DND-41 (cell line): ENCODE results near the gene CLIC6.
A peak's percentile ranks its signal among the peaks of the same experiment; 100 is the strongest.

Source experiments
- ATAC-seq: fragments of 200-7000 bp; cut with Tn5 transposase; 3 replicates; pipeline ENCODE4 v1.9.1; 2021; ENCODE audit warnings: low read depth; ENCODE audit not compliant: insufficient read depth
- DNase-seq: peaks from one replicate; pipeline ENCODE4 v3.0.0-alpha.2; 2020
- H2AFZ ChIP-seq: 2 replicates; pipeline ENCODE4 v1.6.0; 2012; ENCODE audit warnings: low read depth, low read length
- H3K27ac ChIP-seq: 2 replicates; pipeline ENCODE4 v1.5.1; 2012; ENCODE audit warnings: low read length, inconsistent platforms
- H3K27me3 ChIP-seq: fragments of 200-600 bp; sonication (generic); 2 replicates; pipeline ENCODE4 v1.6.0; 2012; ENCODE audit warnings: low read length, mild to moderate bottlenecking, inconsistent platforms; ENCODE audit not compliant: insufficient read depth, poor library complexity
- H3K36me3 ChIP-seq: 2 replicates; pipeline ENCODE4 v1.5.1; 2012; ENCODE audit warnings: low read length, inconsistent platforms; ENCODE audit not compliant: insufficient read depth
- H3K4me1 ChIP-seq: 2 replicates; pipeline ENCODE4 v1.5.1; 2012; ENCODE audit warnings: mild to moderate bottlenecking, low read length; ENCODE audit not compliant: insufficient read depth
- H3K4me2 ChIP-seq: 2 replicates; pipeline ENCODE4 v1.6.0; 2012; ENCODE audit warnings: mild to moderate bottlenecking, moderate library complexity, low read length, inconsistent platforms; ENCODE audit not compliant: insufficient read depth
- H3K4me3 ChIP-seq, 2 experiments: fragments of 200-600 bp in 1 of 2; shearing (Covaris generic) in 1 of 2; 2 replicates each; pipeline ENCODE4 v1.5.1; 2012 to 2016; ENCODE audit warnings: inconsistent platforms in 2 of 2, low read length in 2 of 2, mild to moderate bottlenecking in 2 of 2, low read depth in 1 of 2, moderate library complexity in 1 of 2
- H3K79me2 ChIP-seq: 2 replicates; pipeline ENCODE4 v1.6.0; 2012; ENCODE audit warnings: low read length, inconsistent platforms; ENCODE audit not compliant: insufficient read depth
- H3K9ac ChIP-seq: 2 replicates; pipeline ENCODE4 v1.6.0; 2012; ENCODE audit warnings: low read depth, mild to moderate bottlenecking, inconsistent platforms, low read length, moderate library complexity
- H3K9me3 ChIP-seq: 2 replicates; pipeline ENCODE4 v1.5.1; 2012; ENCODE audit warnings: low read length, moderate library complexity, mild to moderate bottlenecking, inconsistent platforms; ENCODE audit not compliant: insufficient read depth, severe bottlenecking
- H4K20me1 ChIP-seq: 2 replicates; pipeline ENCODE4 v1.6.0; 2012; ENCODE audit warnings: low read length; ENCODE audit not compliant: insufficient read depth
- CTCF ChIP-seq: IDR thresholded peaks from 2 replicates; pipeline ENCODE4 v1.5.1; 2012; ENCODE audit warnings: borderline replicate concordance, low read length, moderate library complexity, mild to moderate bottlenecking; ENCODE audit not compliant: poor library complexity, severe bottlenecking; ENCODE audit errors: extremely low read depth
- EZH2 ChIP-seq: IDR thresholded peaks from 3 replicates; pipeline ENCODE4 v1.6.1; 2012; ENCODE audit warnings: borderline replicate concordance, low read depth, mild to moderate bottlenecking, moderate library complexity, low read length, inconsistent platforms; ENCODE audit not compliant: severe bottlenecking

CLIC6 gene

GRCh38 chr21:34668803-34669148 lies at the start of gene CLIC6:
Gene CLIC6 (plus strand): TSS chr21:34668994. CDS start chr21:34669389, 395 bp downstream.
- H3K9ac ChIP-seq: no peak within 1 kb of the TSS
- H3K27ac ChIP-seq: no peak within 1 kb of the TSS
- no peaks in the 10 kb centered on the region for H4K20me1 ChIP-seq
- no peak within 1 kb of the TSS for H3K4me3 ChIP-seq
- H3K9me3 ChIP-seq: no peaks in the 10 kb centered on the region
- H3K79me2 ChIP-seq: no peaks in the 10 kb centered on the region
- no peak within 1 kb of the TSS for H2AFZ ChIP-seq
- peaks cover 4% of the 10 kb centered on the region for H3K27me3 ChIP-seq
- H3K4me1 ChIP-seq: no peaks in the 10 kb centered on the region
- no peak for ATAC-seq
- TF ChIP-seq CTCF (no peak), EZH2 (no peak)
- H3K36me3 ChIP-seq: no peaks in the 10 kb centered on the region
- H3K4me2 ChIP-seq: no peak within 1 kb of the TSS
- no peak for DNase-seq

GRCh38 chr21:34619841-34620665 lies 48.7 kb upstream of the CLIC6 start:
- ATAC-seq (0 out of 3 replicates have a peak, but pooled peaks have one; percentile 10), DNase-seq (peak; percentile 50)
- Histone ChIP-seq H3K4me3 (no peak overlapping the region), H3K9me3 (no peaks in the 10 kb centered on the region), H3K27ac (peak overlapping the region; percentile 91), H2AFZ (peak overlapping the region; percentile 50; the same call in 1 of the 2 replicates), H3K36me3 (no peaks in the 10 kb centered on the region), H3K9ac (peak overlapping the region; percentile 48), H3K4me2 (peak overlapping the region; percentile 37), H4K20me1 (no peaks in the 10 kb centered on the region), H3K27me3 (no peaks in the 10 kb centered on the region), H3K4me1 (peaks cover 60% of the 10 kb centered on the region), H3K79me2 (no peaks in the 10 kb centered on the region)
- TF ChIP-seq CTCF (no peak), EZH2 (no peak)

- Histone ChIP-seq H4K20me1 (no peaks in the 10 kb centered on the region), H3K4me3 (no peak overlapping the region), H3K27me3 (no peaks in the 10 kb centered on the region), H3K36me3 (no peaks in the 10 kb centered on the region), H3K27ac (peak overlapping the region; percentile 24; the same call in 1 of the 2 replicates), H3K4me2 (no peak overlapping the region), H3K9ac (no peak overlapping the region), H3K9me3 (no peaks in the 10 kb centered on the region), H3K79me2 (no peaks in the 10 kb centered on the region), H2AFZ (no peak overlapping the region), H3K4me1 (peaks cover 46% of the 10 kb centered on the region)
- DNase-seq (no peak), ATAC-seq (no peak)
- TF ChIP-seq EZH2 (no peak), CTCF (no peak)
Measured at GRCh38 chr21:34621434-34622350, 47.1 kb upstream of the CLIC6 start.
